Stimulated activated CD8-positive, alpha-beta memory T cell treated with anti-CD3 and anti-CD28 coated beads, Interleukin-12 subunit alpha, Interleukin-12 subunit beta, amount 100 ng/mL, for 1 hour (primary cell): ENCODE measurements around the gene MBD4.
"Not testable (repeated sequence)": the region's sequence is repeated elsewhere in the genome, so short reads cannot be mapped to it uniquely, and the experiment has no call there.

Experiments used
- DNase-seq: peaks from one replicate; pipeline ENCODE4 v3.0.0-alpha.2; 2020; ENCODE audit warnings: low read depth

MBD4 gene

GRCh38 chr3:129409541-129409940, 30.2 kb downstream of the MBD4 start:
- no peak for DNase-seq

- no peak for DNase-seq
Observed at GRCh38 chr3:129404610-129405009, 35.1 kb downstream of the MBD4 start.

GRCh38 chr3:129404130-129404529, 35.6 kb downstream of the MBD4 start:
- DNase-seq = no peak

- DNase-seq = no peak
Observed at GRCh38 chr3:129403450-129403849, 36.3 kb downstream of the MBD4 start.

GRCh38 chr3:129402616-129403015, 37.1 kb downstream of the MBD4 start:
- DNase-seq = no peak

GRCh38 chr3:129402210-129402609, 37.5 kb downstream of the MBD4 start:
- DNase-seq = no peak

- DNase-seq = no peak
Observed at GRCh38 chr3:129399895-129400357, 39.8 kb downstream of the MBD4 start.

GRCh38 chr3:129399145-129399894, 40.4 kb downstream of the MBD4 start:
- peak; percentile 62 for DNase-seq

- DNase-seq = no peak
Observed at GRCh38 chr3:129398803-129399144, 41.0 kb downstream of the MBD4 start.

- not testable (repeated sequence) for DNase-seq
Observed at GRCh38 chr3:129393760-129394564, 45.8 kb downstream of the MBD4 start.

GRCh38 chr3:129393271-129393670, 46.5 kb downstream of the MBD4 start:
- DNase-seq = no peak

GRCh38 chr3:129392106-129392887, 47.5 kb downstream of the MBD4 start:
- not testable (repeated sequence) for DNase-seq

- DNase-seq = not testable (repeated sequence)
Observed at GRCh38 chr3:129391583-129391982, 48.2 kb downstream of the MBD4 start.

- no peak for DNase-seq
Observed at GRCh38 chr3:129389572-129389937, 50.2 kb downstream of the MBD4 start.

GRCh38 chr3:129388791-129389571, 50.8 kb downstream of the MBD4 start:
- DNase-seq = not testable (repeated sequence)

- DNase-seq = no peak
Observed at GRCh38 chr3:129387487-129387886, 52.3 kb downstream of the MBD4 start.

- no peak for DNase-seq
Observed at GRCh38 chr3:129386984-129387383, 52.8 kb downstream of the MBD4 start.

- DNase-seq = not testable (repeated sequence)
Observed at GRCh38 chr3:129385507-129385906, 54.2 kb downstream of the MBD4 start.

GRCh38 chr3:129384594-129385323, 55.0 kb downstream of the MBD4 start:
- no peak for DNase-seq

GRCh38 chr3:129384103-129384502, 55.6 kb downstream of the MBD4 start:
- DNase-seq = not testable (repeated sequence)

GRCh38 chr3:129383292-129383860, 56.4 kb downstream of the MBD4 start:
- DNase-seq = peak; percentile 18
